GM12801 (cell line): ENCODE results near the gene NT5DC1.

ENCODE experiments used
- CTCF ChIP-seq: IDR thresholded peaks from one replicate; pipeline ENCODE4 v1.5.1; 2011; ENCODE audit warnings: control low read depth; ENCODE audit not compliant: insufficient read length; ENCODE audit errors: extremely low read depth

NT5DC1 gene

DNA sequence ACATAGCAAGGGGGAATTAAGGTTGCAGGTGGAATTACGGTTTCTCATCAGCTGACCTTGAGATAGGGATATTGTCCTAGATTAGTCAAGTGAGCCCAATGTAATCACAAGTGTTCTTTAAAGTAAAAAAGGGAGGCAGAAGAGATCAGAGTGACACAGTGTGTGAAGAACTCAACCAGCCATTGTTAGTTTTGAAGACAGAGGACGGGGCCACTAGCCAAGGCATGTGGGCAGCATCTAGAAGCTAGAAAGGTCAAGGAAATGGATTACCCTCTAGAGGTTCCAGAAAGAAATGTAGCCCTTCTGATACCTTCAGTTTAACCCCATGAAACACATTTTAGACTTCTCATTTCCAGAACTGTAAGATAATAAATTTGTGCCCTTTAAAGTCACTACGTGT, 197.6 kb downstream of the NT5DC1 start:
- TF ChIP-seq CTCF: no peak

GRCh38 chr6:116298973-116299372, 198.3 kb downstream of the NT5DC1 start:
- TF ChIP-seq CTCF: no peak
